MCF 10A (cell line): ENCODE measurements around the gene RPL36A. TPM values are rescaled to one million over a fixed set of nuclear protein-coding genes. Genes with fewer than 3 reads are reported as not detected.

Experiments
- Bru-seq: library from RNA; stranded (reverse); fragments of 400-500 nt; gene quantifications from one replicate; lab custom pipeline; 2021; lab: Mats Ljungman, UMichigan
- BruChase-seq, 2 experiments: library from RNA; stranded (reverse); fragments of 400-500 nt; gene quantifications; one replicate each; lab custom pipeline; 2021; lab: Mats Ljungman, UMichigan
- BruUV-seq: library from RNA; stranded (reverse); fragments of 400-500 nt; replicated peaks from 2 replicates; lab custom pipeline; 2021; lab: Mats Ljungman, UMichigan
- CTCF ChIA-PET: fragments of 300-600 bp; sonication (Branson Sonifier 250); formaldehyde crosslinking; extraction: SDS; loops from one replicate; lab custom pipeline; 2021; ENCODE audit warnings: antibody characterized with exemption, inconsistent platforms; lab: Yijun Ruan, JAX
- POLR2A ChIA-PET: fragments of 300-600, 350-650 bp; sonication (Branson Sonifier 250); formaldehyde crosslinking; extraction: SDS; loops from one replicate; lab custom pipeline; 2020; ENCODE audit warnings: antibody characterized with exemption, inconsistent platforms; lab: Yijun Ruan, JAX
- DNase-seq: peaks from one replicate; pipeline ENCODE4 v3.0.0-alpha.2; 2018; ENCODE audit not compliant: unreplicated experiment
- H3K27ac Mint-ChIP-seq: one replicate; pipeline ENCODE4 v1.8.0; 2022; ENCODE audit warnings: mild to moderate bottlenecking, low read depth, mixed read lengths; ENCODE audit not compliant: unreplicated experiment
- H3K27me3 Mint-ChIP-seq: one replicate; pipeline ENCODE4 v1.8.0; 2022; ENCODE audit warnings: mixed read lengths; ENCODE audit not compliant: insufficient read depth, unreplicated experiment
- H3K36me3 Mint-ChIP-seq: one replicate; pipeline ENCODE4 v1.8.0; 2022; ENCODE audit warnings: mild to moderate bottlenecking, moderate library complexity, mixed read lengths; ENCODE audit not compliant: insufficient read depth, unreplicated experiment
- H3K4me1 Mint-ChIP-seq: one replicate; pipeline ENCODE4 v1.8.0; 2022; ENCODE audit warnings: mixed read lengths; ENCODE audit not compliant: insufficient read depth, unreplicated experiment
- H3K4me3 Mint-ChIP-seq: one replicate; pipeline ENCODE4 v1.8.0; 2022; ENCODE audit warnings: mild to moderate bottlenecking, moderate library complexity, mixed read lengths; ENCODE audit not compliant: unreplicated experiment
- H3K9me3 Mint-ChIP-seq: one replicate; pipeline ENCODE4 v1.8.0; 2022; ENCODE audit warnings: mixed read lengths; ENCODE audit not compliant: unreplicated experiment
- CTCF ChIP-seq: fragments of 200-600 bp; IDR thresholded peaks from one replicate; pipeline ENCODE4 v1.8.0; 2022; ENCODE audit warnings: antibody characterized with exemption, mild to moderate bottlenecking; ENCODE audit not compliant: unreplicated experiment
- intact Hi-C: fragments of 100-400 bp; cut with micrococcal nuclease; formaldehyde crosslinking; loops from 2 replicates; pipeline ENCODE4 v1.14.1; 2022
- long read RNA-seq: library from polyadenylated mRNA; stranded (forward); transcript quantifications from one replicate; pipeline ENCODE4 v2.0.0, GENCODE V29; 2022
- total RNA-seq: library from RNA; stranded (reverse); gene quantifications from 2 replicates; pipeline ENCODE4 v1.2.3, GENCODE V29; 2022

RPL36A gene
- total RNA-seq (445 and 482 TPM in 2 replicates), Bru-seq, nascent RNA (percentile 98 among the genes with signal in this experiment), BruChase-seq, experiment 1, labeled RNA remaining after a 6-hour chase (percentile 90 among the genes with signal in this experiment), BruChase-seq, experiment 2, labeled RNA remaining after a 2-hour chase (percentile 92 among the genes with signal in this experiment)
- long read RNA-seq, transcript RPL36A-203 (5 exons, 910 nt), result major isoform, 291 of 332 reads
- long read RNA-seq, transcript RPL36A-207 (2 exons, 373 nt), result minor isoform, 7 of 332 reads
- long read RNA-seq, transcript RPL36A-206 (5 exons, 399 nt), result minor isoform, 13 of 332 reads
- long read RNA-seq, partial matches to known transcripts, result 11 of 332 reads
- long read RNA-seq, other reads (novel, unspliced or antisense), result 7 of 332 reads

GRCh38 chrX:101390664-101391525, at the start of gene RPL36A:
Gene RPL36A, plus strand, starts transcription at chrX:101391011. Its CDS starts 33 bp downstream, at chrX:101391044.
- CTCF ChIA-PET, result interaction anchor here (0.8 to 2.0 kb wide), 7 partner anchors 9 to 64 kb away, joined by 3 to 12 read pairs (median 4); partner anchors contain the start of gene TIMM8A

GRCh38 chrX:101347859-101348451, 42.9 kb upstream of the RPL36A start:
- peak overlapping the region; percentile 83 for H3K4me3 Mint-ChIP-seq
- ChIA-PET CTCF (interaction anchor here (0.6 to 1.7 kb wide), 2 partner anchors 30 to 43 kb away, joined by 3 to 5 read pairs; partner anchors contain the start of gene RPL36A), POLR2A (interaction anchor here (0.7 to 4.3 kb wide), 4 partner anchors 43 to 619 kb away, joined by 3 to 54 read pairs (median 4); partner anchors contain the start of genes CENPI and RPL36A)
- no peak for TF ChIP-seq CTCF
- BruUV-seq, result no TSS peak
- intact Hi-C loops, result no loop called here
- peaks cover 22% of the 10 kb centered on the region for H3K36me3 Mint-ChIP-seq
- H3K27ac Mint-ChIP-seq, result peak overlapping the region; percentile 13
- no peaks in the 10 kb centered on the region for H3K9me3 Mint-ChIP-seq
- H3K27me3 Mint-ChIP-seq, result peaks cover 28% of the 10 kb centered on the region
- H3K4me1 Mint-ChIP-seq, result no peaks in the 10 kb centered on the region
- DNase-seq, result peak; percentile 8

More at GRCh38 chrX:101390664-101391525, at the start of gene RPL36A:
- POLR2A ChIA-PET, result interaction anchor here (0.5 to 3.4 kb wide), 13 partner anchors 8 to 298 kb away, joined by 3 to 54 read pairs (median 6); partner anchors contain the start of genes GLA, HNRNPH2 and TIMM8A
- TSS peak; percentile 69 for BruUV-seq
- Mint-ChIP-seq H3K4me1 (no peaks in the 10 kb centered on the region), H3K9me3 (no peaks in the 10 kb centered on the region), H3K27ac (peak within 1 kb of the TSS; percentile 90), H3K27me3 (peaks cover 22% of the 10 kb centered on the region), H3K36me3 (peaks cover 50% of the 10 kb centered on the region), H3K4me3 (peak within 1 kb of the TSS; percentile 85)
- TF ChIP-seq CTCF, result peak; percentile 40
- peak; percentile 87 for DNase-seq
- intact Hi-C loops, result no loop called here

GRCh38 chrX:101348452-101349192, 42.2 kb upstream of the RPL36A start, which contains the start of gene TIMM8A:
Gene TIMM8A, minus strand, starts transcription at chrX:101348742. Its CDS starts 78 bp downstream, at chrX:101348664.
- Mint-ChIP-seq H3K4me1 (no peaks in the 10 kb centered on the region), H3K36me3 (peaks cover 20% of the 10 kb centered on the region), H3K9me3 (no peaks in the 10 kb centered on the region), H3K27me3 (peaks cover 27% of the 10 kb centered on the region), H3K4me3 (peak within 1 kb of the TSS; percentile 83), H3K27ac (peak within 1 kb of the TSS; percentile 13)
- DNase-seq, result peak; percentile 76
- CTCF ChIA-PET, result interaction anchor here (1.0 to 1.7 kb wide), 3 partner anchors 9 to 42 kb away, joined by 3 to 5 read pairs (median 4); partner anchors contain the start of gene RPL36A
- no peak for TF ChIP-seq CTCF
- BruUV-seq, result no TSS peak
- POLR2A ChIA-PET, result interaction anchor here (0.7 to 4.3 kb wide), 4 partner anchors 42 to 619 kb away, joined by 3 to 54 read pairs (median 3); partner anchors contain the start of gene RPL36A
- intact Hi-C loops, result no loop called here
